ENCODE measurements around the gene MACROD2.
A peak's percentile ranks its signal among the peaks of the same experiment; 100 is the strongest.

GRCh38 chr20:14764511-14765369 lies 769.4 kb downstream of the MACROD2 start:
- TF ChIP-seq CTCF (IDR thresholded peaks at IDR 0.05) (peak in 1 of 6 experiments; percentile 9), POLR2A (IDR thresholded peaks at IDR 0.05) (no peak)
